ENCODE results near the gene CDKN2B.

GRCh38 chr9:21984101-21984500, 25.0 kb downstream of the CDKN2B start:
- TF ChIP-seq POLR2AphosphoS5 (IDR thresholded peaks at IDR 0.05; ENCODE audit: low read depth, low read length) (no peak), TCF7L2 (IDR thresholded peaks at IDR 0.05; ENCODE audit: low read depth, low read length) (no peak)
